Transverse colon (tissue), 4 donors: Measurements from ENCODE around the gene GCAT.

Experiments
- CTCF ChIP-seq, 5 experiments: fragments of 200-600 bp in 3 of 5; fragments of 450-650 bp in 2 of 5; sonication (generic) in 3 of 5; IDR thresholded peaks; 1 replicate in 2 of 5; 2 replicates in 3 of 5; pipeline ENCODE4 v1.5.1; 2016 to 2017; ENCODE audit warnings: antibody characterized with exemption in 5 of 5, inconsistent platforms in 3 of 5, mild to moderate bottlenecking in 2 of 5, moderate library complexity in 1 of 5
- EP300 ChIP-seq: sonication (generic); formaldehyde crosslinking; IDR thresholded peaks from one replicate; pipeline ENCODE4 v1.6.1; 2017; ENCODE audit warnings: antibody characterized with exemption, low read depth
- POLR2A ChIP-seq: fragments of 450-650 bp; IDR thresholded peaks from one replicate; pipeline ENCODE4 v1.6.1; 2016; ENCODE audit warnings: antibody characterized with exemption, mild to moderate bottlenecking, moderate library complexity
- POLR2AphosphoS5 ChIP-seq, 3 donors: sonication (generic); formaldehyde crosslinking; IDR thresholded peaks; one replicate each; pipeline ENCODE4 v1.6.1; 2016; ENCODE audit warnings: antibody characterized with exemption in 3 of 3

GRCh38 chr22:37842015-37842793 lies 34.5 kb downstream of the GCAT start:
- TF ChIP-seq POLR2A = no peak
- no peak for TF ChIP-seq CTCF (IDR thresholded peaks at IDR 0.05)
- TF ChIP-seq POLR2AphosphoS5 (IDR thresholded peaks at IDR 0.05) = no peak
- no peak for TF ChIP-seq EP300
